ENCODE measurements around the gene NIT1.
A peak's percentile ranks its signal among the peaks of the same experiment; 100 is the strongest.
"Not testable (repeated sequence)": the region's sequence is repeated elsewhere in the genome, so short reads cannot be mapped to it uniquely, and the experiment has no call there.

Gene NIT1

DNA sequence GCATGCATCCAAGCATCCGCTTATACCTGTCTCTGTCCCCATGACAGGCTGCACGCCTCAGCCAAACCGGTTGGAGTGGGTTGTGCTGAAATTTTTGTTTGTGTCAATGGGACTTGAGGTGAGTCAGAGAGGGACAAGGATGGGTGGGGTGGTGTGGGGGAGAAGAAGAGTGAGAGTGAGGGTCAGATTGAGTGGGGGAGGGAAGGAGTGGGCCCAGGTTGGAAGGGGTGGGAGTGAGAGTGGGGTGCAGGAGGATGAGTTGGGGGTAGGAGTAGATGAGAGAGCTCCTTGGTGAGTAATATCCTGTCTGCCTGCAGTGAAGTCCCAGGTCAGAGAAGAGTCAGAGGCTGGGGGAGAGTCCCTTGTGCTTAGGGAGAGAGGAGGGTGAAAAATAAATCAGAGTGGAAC lies 25.3 kb upstream of the NIT1 start:
- H3K4me3 Mint-ChIP-seq: no peak overlapping the region
- H3K36me3 Mint-ChIP-seq: no peaks in the 10 kb centered on the region
- ATAC-seq: no peak
- H3K27ac Mint-ChIP-seq: no peak overlapping the region
- H3K27me3 Mint-ChIP-seq: no peaks in the 10 kb centered on the region
- H3K4me1 Mint-ChIP-seq: peaks cover 38% of the 10 kb centered on the region
- no peaks in the 10 kb centered on the region for H3K9me3 Mint-ChIP-seq

DNA sequence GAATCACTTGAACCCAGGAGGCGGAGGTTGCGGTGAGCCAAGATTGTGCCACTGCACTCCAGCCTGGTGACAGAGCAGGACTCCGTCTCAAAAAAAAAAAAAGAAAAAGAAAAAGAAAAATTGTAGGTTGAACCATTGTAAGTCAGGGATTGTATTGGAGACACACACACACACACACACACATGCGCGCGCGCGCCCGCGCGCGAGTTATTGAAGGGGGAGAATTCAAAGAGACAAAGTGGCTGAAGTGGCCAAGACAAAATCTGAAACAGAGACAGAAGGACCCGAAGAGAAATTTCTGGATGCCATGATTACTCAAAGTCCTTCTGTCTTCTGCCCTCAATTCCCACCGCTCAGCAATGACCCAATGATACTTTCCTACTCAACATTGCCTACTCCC lies 23.4 kb upstream of the NIT1 start:
- Mint-ChIP-seq H3K27ac (peak overlapping the region; percentile 85), H3K4me3 (no peak overlapping the region), H3K9me3 (no peaks in the 10 kb centered on the region), H3K27me3 (no peaks in the 10 kb centered on the region), H3K4me1 (peaks cover 53% of the 10 kb centered on the region), H3K36me3 (no peaks in the 10 kb centered on the region)
- no peak for ATAC-seq

DNA sequence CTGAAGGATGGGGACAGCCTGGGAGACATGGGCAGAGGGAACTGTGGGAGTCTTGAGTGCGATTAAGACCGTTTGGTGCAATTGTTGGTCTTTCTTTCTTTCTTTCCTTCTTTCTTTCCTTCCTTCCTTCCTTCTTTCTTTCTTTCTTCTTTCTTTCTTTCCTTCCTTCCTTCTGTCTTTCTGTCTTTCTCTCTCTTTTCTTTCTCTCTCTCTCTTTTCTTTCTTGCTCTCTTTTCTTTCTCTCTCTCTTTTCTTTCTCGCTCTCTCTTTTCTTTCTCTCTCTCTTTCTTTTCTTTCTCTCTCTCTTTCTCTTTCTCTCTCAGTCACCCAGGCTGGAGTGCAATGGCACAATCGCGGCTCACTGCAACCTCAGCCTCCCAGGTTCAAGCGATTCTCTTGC lies 22.7 kb upstream of the NIT1 start:
- H3K27ac Mint-ChIP-seq: peak overlapping the region; percentile 85
- no peaks in the 10 kb centered on the region for H3K36me3 Mint-ChIP-seq
- no peak overlapping the region for H3K4me3 Mint-ChIP-seq
- ATAC-seq: no peak
- no peaks in the 10 kb centered on the region for H3K27me3 Mint-ChIP-seq
- no peaks in the 10 kb centered on the region for H3K9me3 Mint-ChIP-seq
- peaks cover 53% of the 10 kb centered on the region for H3K4me1 Mint-ChIP-seq

DNA sequence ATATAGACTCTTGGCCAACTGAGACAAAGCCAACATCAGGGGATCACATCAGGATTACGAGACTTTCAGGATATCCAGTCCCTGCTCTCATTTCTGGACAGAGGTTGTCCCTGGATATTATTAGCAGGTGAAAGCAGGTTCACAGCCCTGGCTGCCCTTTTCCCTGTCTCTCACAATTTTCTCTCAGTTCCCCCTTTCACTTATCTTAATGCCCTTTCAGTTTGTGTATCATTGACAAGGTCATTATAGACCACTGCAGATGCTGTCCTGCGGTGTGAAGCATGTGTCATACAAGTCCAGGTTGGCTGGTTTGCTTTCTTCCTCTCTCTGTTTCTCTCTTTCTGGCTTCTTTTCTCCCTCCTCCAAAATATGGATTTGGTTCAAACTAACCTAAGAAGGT lies 21.9 kb upstream of the NIT1 start:
- H3K27ac Mint-ChIP-seq: peak overlapping the region; percentile 85
- H3K4me1 Mint-ChIP-seq: peaks cover 53% of the 10 kb centered on the region
- no peaks in the 10 kb centered on the region for H3K27me3 Mint-ChIP-seq
- peak; percentile 69 for ATAC-seq
- no peaks in the 10 kb centered on the region for H3K36me3 Mint-ChIP-seq
- no peak overlapping the region for H3K4me3 Mint-ChIP-seq
- H3K9me3 Mint-ChIP-seq: no peaks in the 10 kb centered on the region

DNA sequence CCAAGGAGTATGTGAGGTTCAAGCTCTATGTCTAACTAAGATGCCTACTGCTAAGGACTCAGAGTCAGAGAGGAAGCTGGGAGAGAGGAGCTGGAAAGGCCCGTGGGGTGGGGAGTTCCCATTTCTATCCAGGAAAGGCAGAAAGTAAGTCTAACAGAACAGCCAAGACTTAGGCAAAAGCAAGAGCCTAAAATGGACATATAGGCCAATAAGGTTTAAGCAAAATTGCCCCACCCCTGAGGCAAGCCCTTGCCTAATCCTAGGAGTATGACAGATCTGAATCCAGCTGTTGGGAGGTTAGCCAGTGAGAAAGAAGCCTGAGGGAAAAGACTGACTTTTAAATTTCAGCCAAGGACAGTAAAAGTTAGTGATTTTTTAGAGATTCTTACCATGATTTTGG lies 21.4 kb upstream of the NIT1 start:
- ATAC-seq: no peak
- Mint-ChIP-seq H3K9me3 (no peaks in the 10 kb centered on the region), H3K27ac (peak overlapping the region; percentile 85), H3K4me1 (peaks cover 53% of the 10 kb centered on the region), H3K4me3 (no peak overlapping the region), H3K36me3 (no peaks in the 10 kb centered on the region), H3K27me3 (no peaks in the 10 kb centered on the region)

DNA sequence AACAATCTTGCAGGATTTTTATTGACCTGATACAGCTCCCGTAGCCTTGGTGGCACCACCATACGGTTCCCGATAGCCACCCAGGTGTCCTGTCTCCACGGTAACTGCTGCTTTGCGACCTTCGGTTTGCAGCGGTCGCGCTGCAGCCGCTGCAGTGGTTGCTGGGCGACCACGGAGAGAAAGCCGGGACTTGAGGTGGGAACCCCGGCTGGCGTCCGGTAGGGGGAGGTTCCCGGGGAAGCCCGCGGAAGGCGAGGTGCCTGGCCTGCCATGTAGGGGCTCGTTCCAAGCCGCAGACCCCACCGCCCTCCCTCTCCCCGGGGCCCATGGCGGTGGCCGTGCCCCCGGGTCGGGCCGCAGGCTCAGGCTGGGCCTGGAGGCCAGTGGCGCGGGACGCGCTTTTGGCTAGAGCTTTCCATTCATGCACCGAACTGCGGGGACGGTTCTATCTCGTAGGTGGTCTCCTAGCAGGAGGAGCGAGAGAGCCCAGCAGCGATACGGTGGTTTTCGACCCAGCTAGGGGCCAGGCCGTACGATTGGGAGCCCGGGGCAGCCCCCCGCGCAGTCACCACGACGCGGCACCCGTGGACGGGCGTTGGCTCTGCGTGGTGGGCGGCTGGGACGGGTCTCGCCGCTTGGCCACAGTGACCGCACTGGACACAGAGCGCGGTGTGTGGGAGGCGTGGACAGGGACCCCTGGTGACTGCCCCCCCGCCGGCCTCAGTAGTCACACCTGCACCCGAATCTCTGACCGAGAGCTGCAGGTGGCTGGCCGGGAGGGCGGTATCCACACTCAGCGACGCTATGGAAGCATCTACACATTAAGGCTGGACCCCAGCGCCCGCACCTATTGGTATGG lies 19.5 kb upstream of the NIT1 start, which contains the start of gene KLHDC9:
TSS of gene KLHDC9 (plus strand) at position 152 of the 859 bp plus-strand sequence. CDS start at position 327, 175 bp downstream.
- Mint-ChIP-seq H3K4me1 (peaks cover 45% of the 10 kb centered on the region), H3K27ac (peak within 1 kb of the TSS; percentile 85), H3K4me3 (peak within 1 kb of the TSS; percentile 89), H3K27me3 (no peaks in the 10 kb centered on the region), H3K9me3 (no peaks in the 10 kb centered on the region), H3K36me3 (peaks cover 7% of the 10 kb centered on the region)
- peak; percentile 91 for ATAC-seq

DNA sequence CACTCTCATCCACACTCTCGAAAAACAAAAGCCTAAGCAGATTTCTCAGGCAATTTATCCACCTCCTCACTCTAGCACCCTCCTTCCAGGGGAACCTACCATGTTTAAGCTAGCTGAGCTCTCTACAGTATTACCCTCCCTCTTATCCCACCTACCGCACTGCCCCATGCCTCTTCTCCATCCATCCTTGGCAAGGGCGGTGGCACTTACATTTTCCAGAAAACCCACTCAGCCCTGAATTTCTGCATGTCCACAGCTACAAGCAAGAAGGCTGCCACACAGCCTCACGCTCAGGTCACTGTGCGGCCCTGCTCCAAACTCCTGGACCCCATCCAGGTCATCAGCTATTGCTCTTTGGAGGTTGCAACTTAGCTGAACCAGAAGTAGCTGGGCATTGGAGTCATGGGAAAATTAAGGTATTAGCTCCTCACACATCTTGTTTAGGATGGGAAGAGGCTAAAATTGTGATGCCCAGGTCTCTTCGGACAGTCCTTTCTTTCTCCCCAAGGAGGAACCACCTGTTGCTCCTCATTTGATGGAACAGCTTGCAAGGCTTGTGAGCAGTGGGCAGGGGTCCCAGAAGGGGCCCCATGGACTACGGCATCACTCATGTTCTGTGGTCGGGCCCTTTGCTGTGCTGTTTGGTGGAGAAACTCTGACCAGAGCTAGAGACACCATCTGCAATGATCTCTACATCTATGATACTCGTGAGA lies 18.7 kb upstream of the NIT1 start:
- Mint-ChIP-seq H3K9me3 (no peaks in the 10 kb centered on the region), H3K4me3 (peak overlapping the region; percentile 89), H3K4me1 (peaks cover 45% of the 10 kb centered on the region), H3K27ac (peak overlapping the region; percentile 85), H3K27me3 (no peaks in the 10 kb centered on the region), H3K36me3 (peaks cover 7% of the 10 kb centered on the region)
- ATAC-seq: no peak

DNA sequence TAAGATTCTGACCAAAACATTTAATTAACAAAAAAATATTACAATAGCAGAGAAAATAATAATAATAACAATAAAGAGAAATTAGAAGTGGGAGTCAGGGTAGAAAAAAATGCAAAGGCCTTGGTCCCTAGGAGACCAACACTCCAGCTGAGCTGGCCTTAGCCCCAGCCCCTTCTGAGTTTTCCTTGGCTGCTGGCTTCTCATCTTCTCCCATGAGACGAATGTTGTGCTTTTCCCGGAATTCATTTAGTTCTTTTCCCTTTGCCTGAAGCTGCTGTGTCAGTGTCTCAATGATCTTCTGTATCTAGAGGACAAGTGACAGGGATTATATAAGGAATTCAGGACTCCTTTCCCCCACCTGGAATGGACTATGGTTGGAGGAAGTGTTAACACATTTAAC lies 17.3 kb upstream of the NIT1 start:
- Mint-ChIP-seq H3K4me3 (no peak overlapping the region), H3K27ac (no peak overlapping the region), H3K9me3 (no peaks in the 10 kb centered on the region)

DNA sequence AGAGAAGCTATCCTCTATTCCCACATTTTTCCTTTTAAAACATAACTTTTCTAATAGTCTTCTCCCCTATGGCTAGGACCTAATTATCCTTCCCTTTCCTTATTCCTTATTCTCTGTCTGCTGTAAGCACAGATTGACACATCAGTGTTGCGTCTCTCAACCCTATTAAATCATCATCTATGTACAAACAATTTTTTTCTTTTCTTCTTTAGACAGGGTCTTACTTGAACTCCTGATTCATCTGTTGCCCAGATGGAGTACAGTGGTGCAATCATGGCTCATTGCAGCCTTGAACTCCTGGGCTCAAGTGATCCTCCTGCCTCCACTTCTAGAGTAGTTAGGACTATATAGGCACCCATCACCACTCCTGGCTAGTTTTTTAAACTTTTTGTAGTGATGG lies 11.5 kb upstream of the NIT1 start:
- no peaks in the 10 kb centered on the region for H3K27me3 Mint-ChIP-seq
- H3K4me3 Mint-ChIP-seq: no peak overlapping the region
- no peaks in the 10 kb centered on the region for H3K9me3 Mint-ChIP-seq
- H3K27ac Mint-ChIP-seq: no peak overlapping the region
- H3K4me1 Mint-ChIP-seq: peaks cover 27% of the 10 kb centered on the region
- H3K36me3 Mint-ChIP-seq: peaks cover 21% of the 10 kb centered on the region
- ATAC-seq: no peak

More for the DNA sequence above, 17.3 kb upstream of the NIT1 start:
- H3K36me3 Mint-ChIP-seq: peaks cover 7% of the 10 kb centered on the region
- ATAC-seq: no peak
- H3K27me3 Mint-ChIP-seq: no peaks in the 10 kb centered on the region
- H3K4me1 Mint-ChIP-seq: peaks cover 43% of the 10 kb centered on the region

DNA sequence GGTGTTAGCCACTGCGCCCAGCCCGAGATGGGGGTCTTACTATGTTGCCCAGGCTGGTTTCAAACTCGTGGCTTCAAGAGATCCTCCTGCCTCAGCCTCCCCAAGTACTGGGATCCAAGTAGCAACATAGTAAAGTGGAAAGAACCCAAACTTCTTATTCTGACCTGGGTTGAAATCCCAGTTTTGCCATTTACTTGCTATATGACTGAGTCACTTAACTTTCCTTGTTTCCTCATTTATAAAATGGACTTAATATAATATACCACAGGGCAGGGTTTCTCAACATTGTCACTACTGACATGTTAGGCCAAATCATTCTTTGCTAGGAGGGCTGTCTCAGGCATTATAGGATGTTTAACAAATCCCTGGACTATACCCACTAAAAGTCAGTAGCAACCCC lies 6.8 kb upstream of the NIT1 start:
- Mint-ChIP-seq H3K27me3 (no peaks in the 10 kb centered on the region), H3K36me3 (peaks cover 19% of the 10 kb centered on the region), H3K4me1 (peaks cover 58% of the 10 kb centered on the region), H3K4me3 (no peak overlapping the region), H3K27ac (peak overlapping the region; percentile 27), H3K9me3 (no peaks in the 10 kb centered on the region)
- no peak for ATAC-seq

DNA sequence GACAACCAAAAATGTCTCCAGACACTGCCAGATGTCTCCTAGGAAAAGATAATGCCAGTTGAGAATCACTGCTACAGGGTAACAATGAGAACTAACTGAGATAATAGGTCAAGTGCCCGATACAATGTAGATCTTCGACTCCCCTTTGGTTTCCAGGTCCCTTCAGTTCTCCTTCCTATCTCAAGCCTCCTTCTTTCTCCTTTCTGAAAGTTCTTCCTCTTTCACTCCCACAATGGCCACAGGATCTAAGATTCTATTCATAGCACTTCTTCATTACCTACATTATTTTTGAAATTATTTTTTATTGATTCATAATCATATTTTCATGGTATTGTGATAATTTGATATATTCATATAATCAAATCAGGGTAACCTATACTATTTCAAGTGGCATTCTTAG lies 6.4 kb upstream of the NIT1 start:
- peaks cover 58% of the 10 kb centered on the region for H3K4me1 Mint-ChIP-seq
- no peaks in the 10 kb centered on the region for H3K9me3 Mint-ChIP-seq
- peaks cover 15% of the 10 kb centered on the region for H3K36me3 Mint-ChIP-seq
- H3K4me3 Mint-ChIP-seq: no peak overlapping the region
- H3K27ac Mint-ChIP-seq: peak overlapping the region; percentile 27
- ATAC-seq: no peak
- no peaks in the 10 kb centered on the region for H3K27me3 Mint-ChIP-seq

DNA sequence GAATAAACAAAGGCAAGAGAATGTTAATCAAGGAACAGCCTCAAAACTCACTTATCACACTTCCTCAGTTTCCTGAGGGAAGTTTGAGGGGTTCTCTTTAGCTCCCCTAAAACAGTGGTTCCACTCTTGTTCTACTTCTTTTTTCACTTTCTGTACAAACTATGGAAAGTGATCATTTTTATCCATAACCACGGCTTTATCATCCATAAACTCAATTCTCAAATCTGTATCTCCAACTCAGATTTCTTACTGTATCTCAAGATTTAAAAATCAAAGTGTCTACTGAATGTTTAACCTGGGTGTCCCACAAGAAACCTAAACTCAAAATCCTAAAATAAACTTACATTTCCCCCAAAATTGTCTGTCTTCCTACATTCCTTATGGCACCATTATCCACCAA lies 4.0 kb upstream of the NIT1 start:
- Mint-ChIP-seq H3K9me3 (no peaks in the 10 kb centered on the region), H3K4me3 (no peak overlapping the region), H3K27me3 (no peaks in the 10 kb centered on the region), H3K36me3 (peaks cover 9% of the 10 kb centered on the region), H3K27ac (no peak overlapping the region), H3K4me1 (peaks cover 69% of the 10 kb centered on the region)
- no peak for ATAC-seq

DNA sequence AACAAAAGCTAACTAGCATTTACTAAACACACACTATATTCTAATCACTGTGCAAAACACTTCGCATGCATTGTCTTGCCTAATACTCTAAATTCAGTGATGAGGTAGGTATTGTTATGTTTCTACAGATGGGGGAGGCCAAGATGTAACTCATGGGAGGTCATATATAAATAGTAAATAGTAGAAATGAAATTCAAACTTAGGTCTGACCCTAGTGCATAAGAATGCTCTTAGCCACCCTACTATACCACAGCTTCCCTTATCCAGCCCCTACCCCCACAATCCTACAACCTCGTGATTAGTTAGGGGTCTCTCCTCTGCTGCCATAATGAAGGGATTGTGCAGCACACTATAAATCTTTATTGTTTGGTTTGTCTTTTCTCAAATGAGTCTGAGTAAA lies 3.3 kb upstream of the NIT1 start:
- Mint-ChIP-seq H3K4me3 (no peak overlapping the region), H3K4me1 (peaks cover 73% of the 10 kb centered on the region), H3K27me3 (no peaks in the 10 kb centered on the region), H3K9me3 (no peaks in the 10 kb centered on the region), H3K36me3 (peaks cover 8% of the 10 kb centered on the region), H3K27ac (no peak overlapping the region)
- ATAC-seq: no peak

DNA sequence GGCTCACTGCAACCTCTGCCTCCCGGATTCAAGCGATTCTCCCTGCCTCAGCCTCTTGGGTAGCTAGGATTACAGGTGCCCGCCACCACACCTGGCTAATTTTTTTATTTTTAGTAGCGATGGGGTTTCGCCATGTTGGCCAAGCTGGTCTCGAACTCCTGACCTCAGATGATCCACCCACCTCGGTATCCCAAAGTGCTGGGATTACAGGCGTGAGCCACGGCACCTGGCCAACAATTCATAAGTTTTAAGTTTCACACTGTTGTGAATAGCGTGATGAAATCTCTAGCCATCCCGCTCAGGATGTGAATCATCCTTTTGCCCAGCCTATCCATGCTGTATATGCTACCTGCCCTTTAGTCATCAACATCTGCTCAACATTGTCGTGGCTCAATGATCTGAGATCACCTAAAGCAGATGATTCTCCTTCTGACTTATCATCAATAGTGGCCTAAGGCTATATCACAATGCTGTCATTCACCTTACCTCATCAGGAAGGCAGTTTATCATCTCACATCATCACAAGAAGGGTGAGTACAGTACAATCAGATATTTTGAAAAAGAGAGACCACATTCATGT lies 2.7 kb upstream of the NIT1 start:
- H3K36me3 Mint-ChIP-seq: peaks cover 15% of the 10 kb centered on the region
- no peak overlapping the region for H3K27ac Mint-ChIP-seq
- no peak overlapping the region for H3K4me3 Mint-ChIP-seq
- H3K27me3 Mint-ChIP-seq: no peaks in the 10 kb centered on the region
- no peaks in the 10 kb centered on the region for H3K9me3 Mint-ChIP-seq
- no peak for ATAC-seq
- peaks cover 79% of the 10 kb centered on the region for H3K4me1 Mint-ChIP-seq

DNA sequence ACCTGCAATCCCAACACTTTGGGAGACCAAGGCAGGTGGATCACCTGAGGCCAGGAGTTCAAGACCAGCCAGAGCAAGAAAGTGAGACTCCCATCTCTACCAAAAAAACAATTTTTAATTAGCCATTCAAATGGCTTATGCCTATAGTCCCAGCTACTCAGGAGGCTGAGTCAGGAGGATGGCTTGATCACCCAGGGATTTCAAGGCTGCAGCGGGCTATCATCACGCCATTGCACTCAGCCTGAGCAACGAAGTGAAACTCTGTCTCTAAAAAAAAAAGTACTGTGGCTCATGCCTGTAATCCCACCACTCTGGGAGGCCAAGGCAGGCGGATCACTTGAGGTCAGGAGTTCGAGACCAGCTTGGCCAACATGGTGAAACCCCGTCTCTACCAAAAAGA lies 1.9 kb upstream of the NIT1 start:
- Mint-ChIP-seq H3K27ac (peak overlapping the region; percentile 94), H3K36me3 (peaks cover 17% of the 10 kb centered on the region), H3K4me1 (peaks cover 84% of the 10 kb centered on the region)
- ATAC-seq, H3K27me3 Mint-ChIP-seq, H3K9me3 Mint-ChIP-seq, H3K4me3 Mint-ChIP-seq: not testable (repeated sequence)
